D721Med (cell line): ENCODE measurements around the gene ABL2.

Experiments used
- DNase-seq: peaks from one replicate; pipeline ENCODE4 v3.0.0; 2011; ENCODE audit warnings: low spot score; ENCODE audit not compliant: insufficient read length
- FAIRE-seq: peaks from 2 replicates; lab custom pipeline; 2011; peaks lifted over from hg19 to GRCh38; lab: Jason Lieb, UNC
- CTCF ChIP-seq: IDR thresholded peaks from 2 replicates; pipeline ENCODE4 v1.5.1; 2012; ENCODE audit warnings: mild to moderate bottlenecking, control low read depth; ENCODE audit not compliant: insufficient read depth; ENCODE audit errors: missing control alignments

ABL2 gene

GRCh38 chr1:179082999-179083335 is 146.5 kb downstream of the ABL2 start:
- no peak for TF ChIP-seq CTCF
- FAIRE-seq (no peak), DNase-seq (no peak)

- FAIRE-seq (no peak), DNase-seq (no peak)
- TF ChIP-seq CTCF = no peak
These were observed 147.0 kb downstream of the ABL2 start for GRCh38 chr1:179082333-179082998.

- DNase-seq (peak; percentile 94), FAIRE-seq (no peak)
- no peak for TF ChIP-seq CTCF
These were observed 147.7 kb downstream of the ABL2 start, which contains the start of gene TOR3A for GRCh38 chr1:179081687-179082332. TOR3A (plus strand) TSS chr1:179082070; CDS start chr1:179082129, 59 bp downstream.

GRCh38 chr1:179080866-179081686 is 148.4 kb downstream of the ABL2 start:
- FAIRE-seq (no peak), DNase-seq (no peak)

GRCh38 chr1:179079113-179079761 is 150.2 kb downstream of the ABL2 start:
- DNase-seq (peak; percentile 72), FAIRE-seq (peak; percentile 93)
- TF ChIP-seq CTCF = peak; percentile 98

More at GRCh38 chr1:179080866-179081686, 148.4 kb downstream of the ABL2 start:
- TF ChIP-seq CTCF = no peak

GRCh38 chr1:179077396-179077795 is 152.1 kb downstream of the ABL2 start:
- DNase-seq = no peak
- FAIRE-seq = no peak

More at GRCh38 chr1:179077396-179077795, 152.1 kb downstream of the ABL2 start:
- no peak for TF ChIP-seq CTCF
